Adipose tissue (tissue), 3 donors: ENCODE data around the gene UGT3A1. TPM values are rescaled to one million over a fixed set of nuclear protein-coding genes. Genes with fewer than 3 reads are reported as not detected.

ENCODE experiments used
- H3K27ac ChIP-seq: one replicate; pipeline ENCODE4 v1.5.1; 2013; ENCODE audit warnings: low read depth, low read length
- WGBS, 3 donors: extraction: QIAGEN DNeasy Blood & Tissue Kit; methylation state at CpG; one replicate each; pipeline ENCODE4 v1.1.7; 2013; 5-methylcytosine and 5-hydroxymethylcytosine counted together
- polyA plus RNA-seq, 3 donors: library from polyadenylated mRNA; stranded (reverse); fragments of 200-250 nt; gene quantifications; one replicate each; pipeline ENCODE4 v1.2.3, GENCODE V29; 2013
- donor health status: healthy with polysubstance abuse.
- donor health status: Bipolar disorder and iron deficiency.
- donor health status: healthy.

Gene UGT3A1
- polyA plus RNA-seq, 3 donors: not detected

DNA sequence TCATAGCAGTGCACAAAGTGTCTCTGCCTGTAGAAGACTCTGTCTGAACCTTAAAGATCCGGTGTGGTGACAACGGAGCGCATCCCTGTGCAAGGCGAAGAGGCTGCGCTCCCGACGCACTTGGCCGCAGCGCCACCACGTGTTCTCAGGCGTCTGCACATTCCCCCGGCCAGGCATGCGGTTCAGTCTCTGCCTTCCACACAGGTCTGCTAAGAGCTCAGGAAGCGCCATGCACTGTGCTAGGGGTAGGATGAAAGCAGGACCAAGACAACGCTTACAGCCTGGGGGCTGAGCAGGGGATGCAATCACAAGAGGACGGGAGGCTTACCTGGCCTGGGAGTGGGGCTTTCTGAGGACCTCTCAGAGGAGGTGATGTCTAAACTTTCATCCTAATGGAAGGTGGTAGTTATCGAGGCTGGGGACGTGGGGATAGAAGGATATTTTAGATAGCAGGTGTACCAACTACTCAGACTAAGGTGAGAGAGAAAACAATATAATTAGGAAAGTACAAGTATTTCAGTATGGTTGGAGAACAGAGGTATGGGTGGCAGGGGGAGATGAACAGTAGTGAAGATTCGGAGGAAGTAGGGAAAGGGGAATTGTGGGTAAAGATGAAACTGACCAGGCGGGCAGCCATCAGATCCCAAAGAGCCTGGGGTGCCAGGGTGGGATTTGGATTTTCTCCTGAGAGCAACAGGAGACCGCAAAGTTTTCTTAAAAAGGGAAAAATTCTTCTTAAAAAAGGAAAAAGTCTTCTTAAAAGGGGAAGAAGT lies 66.1 kb downstream of the UGT3A1 start:
- 12 to 16% (median 13%) methylated on average over 21 of the region's 21 CpGs for WGBS, 3 donors

DNA sequence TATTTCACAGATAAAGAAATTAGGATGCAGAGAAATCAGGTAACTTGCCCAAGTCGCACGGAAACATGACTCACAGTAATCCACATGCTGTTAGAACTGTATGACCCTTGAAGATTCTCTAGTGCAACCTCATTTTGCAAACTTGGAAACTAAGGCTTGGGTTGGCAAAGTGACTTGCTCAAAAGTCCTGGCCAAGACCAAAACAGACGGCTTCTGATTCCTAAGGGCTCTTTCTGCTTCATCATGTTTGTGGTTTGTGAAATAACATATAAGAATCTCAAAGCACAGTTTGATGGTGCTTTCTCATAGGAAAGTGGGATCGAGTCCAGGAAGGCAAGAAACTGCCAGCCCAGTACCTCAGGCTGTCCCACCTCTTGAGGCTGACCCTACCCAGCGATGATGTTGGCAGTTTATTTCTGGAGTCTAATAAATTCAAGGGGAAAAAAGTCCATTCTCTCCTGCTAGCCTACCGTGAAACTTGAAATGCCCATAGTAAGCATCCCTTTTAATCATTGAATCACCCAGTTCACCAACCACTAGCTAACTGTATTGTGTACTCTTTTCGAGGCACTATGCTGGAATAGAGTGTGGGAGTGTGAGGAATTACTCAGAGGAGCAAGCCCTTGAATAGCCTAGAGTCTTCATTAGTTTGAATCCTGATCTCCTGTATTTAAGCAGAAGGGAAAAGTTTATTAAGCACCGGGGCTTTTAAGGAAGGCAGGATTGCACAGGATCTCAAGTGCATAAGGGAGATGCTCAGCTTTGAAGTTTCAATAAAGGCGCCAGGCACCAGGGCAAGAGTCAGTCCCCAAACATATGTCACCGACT lies 66.9 kb downstream of the UGT3A1 start:
- H3K27ac ChIP-seq: no peak overlapping the region
- WGBS, 3 donors: 48 to 58% (median 55%) methylated on average over 10 of the region's 10 CpGs

More for the DNA sequence above, 66.1 kb downstream of the UGT3A1 start:
- no peak overlapping the region for H3K27ac ChIP-seq

DNA sequence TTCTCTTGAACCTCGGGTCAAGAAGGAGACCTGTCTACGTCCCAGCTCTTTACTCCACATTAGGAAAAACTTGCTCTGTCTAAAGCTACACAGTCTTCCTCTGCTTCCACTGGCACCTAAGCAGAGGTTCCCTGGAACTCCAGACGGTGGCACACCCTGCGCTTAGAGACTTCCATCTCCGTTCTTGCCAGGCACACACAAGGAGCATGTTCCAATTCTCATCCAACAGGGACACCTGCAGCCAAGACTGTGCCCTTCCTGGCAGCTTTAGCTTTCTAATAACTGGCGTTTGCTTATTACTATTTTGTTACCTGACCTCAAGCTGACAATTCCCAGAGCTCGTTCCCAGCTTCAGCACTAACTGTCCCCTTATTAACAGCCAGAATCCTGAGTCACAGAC lies 68.7 kb downstream of the UGT3A1 start:
- 67 to 83% (median 76%) methylated on average over 7 of the region's 7 CpGs for WGBS, 3 donors

DNA sequence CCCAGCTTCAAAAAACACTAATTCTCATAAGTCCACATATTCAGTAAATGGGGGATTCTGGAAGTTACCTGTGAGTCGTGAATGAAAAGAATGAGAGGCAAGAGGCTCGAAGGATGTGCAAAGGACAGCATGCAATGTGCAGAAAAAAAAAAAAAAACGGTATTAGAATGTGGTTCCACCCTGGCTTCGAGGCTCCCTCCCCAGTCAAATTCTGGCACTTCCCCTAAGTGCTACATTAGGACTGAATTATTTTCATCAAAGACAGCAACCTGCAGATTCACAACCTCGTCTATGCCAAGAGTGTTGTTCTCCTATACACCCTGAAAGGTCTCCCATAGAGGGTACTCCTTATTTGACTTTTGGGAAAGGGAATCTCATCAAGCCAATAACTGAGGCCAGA lies 69.3 kb downstream of the UGT3A1 start:
- H3K27ac ChIP-seq: no peak overlapping the region
- WGBS, 3 donors: 50 to 68% (median 67%) methylated on average over 5 of the region's 5 CpGs

More for the DNA sequence above, 68.7 kb downstream of the UGT3A1 start:
- H3K27ac ChIP-seq: no peak overlapping the region

DNA sequence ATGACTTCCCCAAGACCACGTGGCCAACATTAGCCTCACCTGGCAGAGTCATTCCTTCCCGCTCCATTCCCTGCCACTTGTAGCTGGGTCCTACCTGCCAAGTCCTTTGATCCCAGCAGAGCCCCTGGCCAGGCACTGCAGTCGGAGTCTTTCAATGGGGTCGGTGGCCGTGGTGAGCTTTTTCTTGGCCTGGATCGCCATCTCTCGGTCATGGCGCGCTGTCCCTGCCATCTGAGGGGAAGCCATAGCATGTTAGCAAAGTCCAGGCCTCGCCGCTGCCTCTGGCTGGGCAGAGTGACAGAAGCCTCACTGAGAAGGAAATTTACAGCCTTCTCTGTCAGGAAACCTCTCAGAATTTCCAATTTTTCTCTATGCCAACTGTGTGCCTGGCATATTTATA lies 70.3 kb downstream of the UGT3A1 start:
- H3K27ac ChIP-seq: no peak overlapping the region
- WGBS, 3 donors: 72 to 76% (median 74%) methylated on average over 11 of the region's 11 CpGs

DNA sequence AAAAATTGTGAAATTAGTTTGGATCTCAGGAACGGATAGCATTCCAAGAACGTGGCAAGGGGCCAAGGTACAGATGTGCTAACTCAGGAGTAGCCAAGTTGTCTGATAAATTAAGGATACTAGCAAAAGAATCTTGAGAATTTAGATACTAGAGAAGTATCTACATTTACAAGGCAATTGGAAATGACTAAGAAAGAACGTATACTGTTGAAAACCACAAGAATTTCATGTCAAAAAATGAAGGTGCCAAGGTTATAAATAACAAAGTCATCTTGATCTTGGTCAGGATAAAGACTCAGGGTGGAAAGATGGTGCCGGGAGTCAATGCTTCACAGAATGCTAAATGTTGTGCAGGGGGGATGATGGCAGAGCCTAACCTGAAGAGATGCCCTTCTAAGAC lies 72.0 kb downstream of the UGT3A1 start:
- WGBS, 3 donors: 44 to 69% (median 50%) methylated on average over 4 of the region's 4 CpGs
- H3K27ac ChIP-seq: no peak overlapping the region

DNA sequence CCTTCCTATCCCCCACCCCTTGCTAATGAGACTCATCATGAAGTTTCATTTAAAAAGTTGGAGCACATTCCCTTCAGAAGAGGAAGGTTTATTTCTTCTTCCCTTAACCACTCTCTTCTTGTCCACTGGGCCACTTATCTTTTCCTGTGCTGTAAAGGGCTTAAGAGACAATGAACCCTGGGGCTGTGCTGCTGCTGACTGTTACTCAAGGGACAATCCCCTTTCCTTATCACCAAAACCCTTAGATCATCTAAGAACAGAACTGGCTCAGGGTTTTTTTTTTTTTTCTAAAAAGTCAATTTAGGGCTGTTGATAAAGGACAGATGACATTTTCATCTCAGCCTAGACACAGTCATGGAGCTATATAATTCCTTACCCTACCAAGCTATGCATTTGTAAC lies 82.4 kb downstream of the UGT3A1 start:
- H3K27ac ChIP-seq: no peak overlapping the region

DNA sequence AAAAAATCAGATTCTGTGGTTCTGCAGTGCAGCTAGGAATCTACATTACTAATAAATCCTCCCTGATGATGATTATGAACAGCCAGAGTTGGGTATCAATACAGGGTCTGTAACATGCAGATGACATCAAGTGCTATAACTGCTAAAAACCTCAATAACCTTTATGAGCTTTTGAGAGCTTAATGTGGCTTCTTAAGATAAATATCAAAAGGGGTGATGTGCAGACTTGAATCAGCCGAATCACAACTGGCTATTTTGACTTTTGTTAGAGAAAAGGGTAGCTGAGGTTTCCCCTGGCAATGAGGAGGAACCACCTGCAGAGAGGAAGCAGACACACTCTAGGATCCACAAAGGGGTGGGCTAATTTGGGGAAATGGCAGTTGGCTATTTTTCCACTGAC lies 83.0 kb downstream of the UGT3A1 start:
- no peak overlapping the region for H3K27ac ChIP-seq
- WGBS, 3 donors: 19 to 35% (median 21%) methylated on average over 1 of the region's 1 CpG

DNA sequence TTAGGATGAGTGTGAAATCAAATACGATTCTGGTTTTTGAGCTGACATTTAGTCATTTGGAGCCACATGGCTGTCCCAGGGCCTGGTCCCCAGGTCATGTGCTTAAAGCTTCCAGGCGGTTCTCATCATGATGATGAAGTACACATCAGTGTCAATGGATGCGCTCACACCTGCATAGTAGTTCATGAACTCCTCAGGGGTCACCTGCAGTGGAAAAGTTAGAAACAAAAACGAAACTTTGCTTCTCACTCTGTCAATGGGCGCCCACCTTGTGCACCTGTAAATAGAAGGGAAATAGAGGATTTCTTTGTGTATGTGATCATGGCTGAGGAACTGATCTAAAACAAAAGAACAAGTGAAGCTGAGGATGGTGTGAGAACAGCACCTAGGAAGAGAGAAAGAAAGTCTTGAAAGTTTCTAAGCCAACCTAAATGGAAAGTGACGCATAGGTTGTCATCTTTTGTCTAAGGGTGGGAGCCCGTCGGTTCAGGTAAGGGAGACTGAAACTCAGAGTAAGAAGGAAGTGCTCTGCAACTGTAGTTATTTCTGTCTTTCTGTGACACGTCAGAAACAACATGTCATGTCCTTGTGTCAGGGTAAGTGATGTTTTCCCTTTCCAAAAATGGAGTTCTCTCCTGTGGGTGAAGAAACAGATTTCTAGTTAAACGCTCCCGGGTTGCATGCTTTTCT lies 86.6 kb downstream of the UGT3A1 start:
- H3K27ac ChIP-seq: no peak overlapping the region
- 76 to 80% (median 78%) methylated on average over 11 of the region's 11 CpGs for WGBS, 3 donors

DNA sequence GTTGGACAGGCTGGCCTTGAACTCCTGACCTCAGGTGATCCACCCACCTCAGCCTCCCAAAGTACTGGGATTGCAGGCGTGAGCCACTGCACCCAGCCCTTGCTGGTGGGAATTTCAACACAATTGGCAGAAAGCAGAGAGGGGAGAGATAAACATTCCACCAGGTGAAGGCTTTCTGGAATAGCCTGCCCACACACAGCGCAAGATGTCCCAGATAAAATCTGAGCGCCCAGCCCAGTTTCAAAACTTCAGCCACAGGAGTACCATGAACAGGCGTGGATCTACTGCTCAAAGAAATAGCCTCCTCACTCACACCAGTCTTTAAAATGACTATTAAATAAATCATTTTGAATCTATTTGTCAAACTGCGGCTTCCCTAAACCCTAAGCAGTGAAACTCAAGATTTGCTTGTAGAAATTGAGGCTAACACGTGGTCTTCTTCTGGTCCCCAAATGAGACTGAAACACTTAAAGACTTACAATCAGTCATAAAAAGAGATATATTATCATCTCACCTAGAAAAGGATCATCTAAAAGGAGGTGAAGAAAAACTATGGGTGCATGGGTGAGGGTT lies 87.5 kb downstream of the UGT3A1 start:
- no peak overlapping the region for H3K27ac ChIP-seq
- 87 to 92% (median 91%) methylated on average over 6 of the region's 6 CpGs for WGBS, 3 donors

DNA sequence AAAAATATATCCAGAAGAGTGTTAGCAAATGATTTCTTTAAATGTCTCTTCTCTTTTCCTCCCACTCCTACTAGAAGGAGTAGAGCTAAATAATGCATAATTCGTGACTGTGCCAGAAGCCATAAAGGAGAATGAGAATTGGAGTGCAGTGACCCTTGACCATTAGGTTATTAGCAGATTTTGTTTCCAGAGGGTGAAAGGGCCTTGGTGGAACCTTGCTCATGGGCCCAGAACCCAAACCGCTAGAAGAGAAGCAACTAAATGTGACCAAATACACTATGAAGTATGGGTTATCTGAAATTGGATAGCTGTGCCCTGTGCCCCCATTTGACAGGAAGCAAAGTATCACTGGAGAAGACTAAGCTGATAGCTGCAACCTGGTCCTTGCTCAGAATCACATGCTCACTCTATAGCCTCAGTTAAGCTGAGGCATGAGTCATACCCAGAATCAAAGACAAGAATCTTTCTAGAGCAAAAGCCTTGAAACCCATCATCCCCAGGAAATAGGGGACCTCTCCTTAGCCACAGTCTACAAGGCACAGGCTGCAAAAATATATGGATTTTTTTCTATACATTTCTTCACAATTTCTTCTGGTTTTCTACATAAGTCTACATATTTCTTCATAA lies 89.0 kb downstream of the UGT3A1 start:
- 67 to 75% (median 70%) methylated on average over 2 of the region's 2 CpGs for WGBS, 3 donors
- H3K27ac ChIP-seq: no peak overlapping the region

Other genes with a start within 250 kb of the UGT3A1 start
- 1 to 10 TPM; 1.3 to 4.3 (median 2.8) TPM for gene IL7R, start 134.5 kb downstream of the UGT3A1 start, polyA plus RNA-seq
- not detected for gene CAPSL, start 52.8 kb downstream of the UGT3A1 start, polyA plus RNA-seq
- not detected for gene UGT3A2, start 75.5 kb upstream of the UGT3A1 start, polyA plus RNA-seq
- gene LMBRD2, start 160.5 kb upstream of the UGT3A1 start, polyA plus RNA-seq: 1 to 10 TPM; 2.3 to 3.1 (median 2.6) TPM
- gene SKP2, start 160.7 kb upstream of the UGT3A1 start, polyA plus RNA-seq: 1 to 10 TPM; 2.3 to 7.9 (median 4.0) TPM